ENCODE measurements around the gene TTC22.

- TF ChIP-seq EP300 (IDR thresholded peaks at IDR 0.05) (no peak), CTCF (IDR thresholded peaks at IDR 0.05) (no peak), POLR2A (IDR thresholded peaks at IDR 0.05) (no peak), POLR2AphosphoS5 (IDR thresholded peaks at IDR 0.05) (no peak)
These were observed 18.6 kb upstream of the TTC22 start for GRCh38 chr1:54819733-54820132.
